Stimulated activated CD8-positive, alpha-beta memory T cell treated with anti-CD3 and anti-CD28 coated beads, Interleukin-2, amount 100 ng/mL, for 1 hour (primary cell): ENCODE results near the gene CLRN1.
A peak's percentile ranks its signal among the peaks of the same experiment; 100 is the strongest.

ENCODE experiments used
- DNase-seq, 2 donors: peaks; one replicate each; pipeline ENCODE4 v3.0.0-alpha.2; 2020; ENCODE audit warnings: low read depth in 2 of 2

CLRN1 gene

GRCh38 chr3:150975992-150976368 is 3.5 kb upstream of the CLRN1 start:
- no peak for DNase-seq

GRCh38 chr3:150975086-150975991 is 2.8 kb upstream of the CLRN1 start:
- DNase-seq: no peak

- DNase-seq: no peak
Measured at GRCh38 chr3:150970665-150971324, 1.7 kb downstream of the CLRN1 start.

- no peak for DNase-seq
Measured at GRCh38 chr3:150968341-150969035, 4.0 kb downstream of the CLRN1 start.

- no peak for DNase-seq
Measured at GRCh38 chr3:150965436-150965835, 7.1 kb downstream of the CLRN1 start.

GRCh38 chr3:150961949-150962348 is 10.6 kb downstream of the CLRN1 start:
- DNase-seq: no peak

GRCh38 chr3:150960708-150961684 is 11.5 kb downstream of the CLRN1 start:
- no peak for DNase-seq

- DNase-seq: no peak
Measured at GRCh38 chr3:150958683-150959082, 13.8 kb downstream of the CLRN1 start.

GRCh38 chr3:150956376-150956775 is 16.2 kb downstream of the CLRN1 start:
- DNase-seq: no peak

- no peak for DNase-seq
Measured at GRCh38 chr3:150951923-150952322, 20.6 kb downstream of the CLRN1 start.

- DNase-seq: no peak
Measured at GRCh38 chr3:150945226-150946032, 27.1 kb downstream of the CLRN1 start.

GRCh38 chr3:150942221-150942620 is 30.3 kb downstream of the CLRN1 start:
- no peak for DNase-seq

GRCh38 chr3:150936693-150937092 is 35.8 kb downstream of the CLRN1 start:
- DNase-seq: no peak

- DNase-seq: no peak
Measured at GRCh38 chr3:150933473-150933995, 39.0 kb downstream of the CLRN1 start.

- DNase-seq: no peak
Measured at GRCh38 chr3:150931745-150932144, 40.8 kb downstream of the CLRN1 start.

GRCh38 chr3:150930839-150931238 is 41.7 kb downstream of the CLRN1 start:
- no peak for DNase-seq

GRCh38 chr3:150928234-150928633 is 44.3 kb downstream of the CLRN1 start:
- no peak for DNase-seq

GRCh38 chr3:150926328-150926727 is 46.2 kb downstream of the CLRN1 start:
- DNase-seq: no peak

GRCh38 chr3:150925751-150926201 is 46.8 kb downstream of the CLRN1 start:
- peak in 1 of 2 donors; percentile 16 for DNase-seq

GRCh38 chr3:150922611-150923010 is 49.9 kb downstream of the CLRN1 start:
- DNase-seq: no peak
